NCI-H748 (cell line): ENCODE results near the gene PCSK2.

Source experiments
- DNase-seq: peaks from one replicate; lab custom pipeline; 2025; ENCODE audit not compliant: unreplicated experiment; lab: John Stamatoyannopoulos, UW

PCSK2 gene

DNA sequence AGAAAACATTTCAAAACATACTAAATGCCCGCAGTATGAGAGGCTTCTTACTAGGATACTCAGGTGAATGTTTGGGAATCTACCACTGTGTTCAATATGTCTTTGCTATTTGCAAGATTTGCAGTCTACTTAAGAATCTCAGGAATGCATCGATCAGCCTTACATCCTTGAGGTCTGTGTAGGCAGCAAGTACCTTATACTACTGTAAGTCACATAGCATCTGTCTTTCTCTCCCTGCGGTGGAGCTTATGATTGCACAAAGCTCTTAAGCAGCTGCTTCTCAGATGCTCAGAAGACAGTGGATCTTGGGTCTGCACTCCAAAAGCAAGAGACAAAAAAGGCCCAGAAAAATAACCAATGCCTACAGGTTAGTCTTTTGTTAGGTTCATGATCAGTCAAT lies 21.4 kb downstream of the PCSK2 start:
- DNase-seq = no peak

- DNase-seq = no peak
Observed at GRCh38 chr20:17262786-17263185, 35.9 kb downstream of the PCSK2 start.

DNA sequence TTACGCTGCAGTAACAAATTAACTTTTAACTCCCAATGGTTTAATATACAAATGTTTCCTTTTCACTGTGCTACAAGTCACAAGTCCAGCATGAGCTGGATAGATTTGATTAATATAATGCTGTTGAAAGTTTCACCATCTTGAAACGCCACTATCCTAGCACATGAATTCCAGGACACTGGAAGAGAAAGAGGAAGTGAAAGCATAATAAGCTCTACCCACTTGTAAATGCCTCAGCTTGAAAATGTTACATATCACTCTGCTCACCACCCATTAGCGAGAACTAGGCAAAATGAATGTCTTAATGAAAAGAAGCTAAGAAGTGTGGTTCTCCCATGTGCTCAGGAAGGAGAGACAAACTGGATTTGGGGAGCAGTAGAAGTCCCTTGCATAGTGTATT lies 46.9 kb downstream of the PCSK2 start:
- DNase-seq = no peak

DNA sequence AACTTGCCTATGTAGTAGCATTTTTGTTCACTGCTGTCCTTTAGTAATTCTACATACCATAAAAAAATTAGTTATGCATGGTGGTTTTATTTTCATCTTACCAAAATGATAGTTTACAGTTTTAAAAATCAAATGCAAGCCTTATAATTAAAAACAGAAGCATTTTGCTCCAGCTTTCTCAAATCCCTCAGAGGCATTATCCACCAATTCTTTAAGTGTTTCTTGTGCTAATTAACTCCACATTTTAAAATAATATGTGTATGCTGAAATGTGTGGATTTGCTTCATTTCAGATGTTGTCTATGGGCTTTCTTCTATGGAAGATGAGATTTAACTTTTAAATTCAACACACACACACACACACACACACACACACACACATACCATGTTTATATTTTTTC lies 49.3 kb downstream of the PCSK2 start:
- no peak for DNase-seq

DNA sequence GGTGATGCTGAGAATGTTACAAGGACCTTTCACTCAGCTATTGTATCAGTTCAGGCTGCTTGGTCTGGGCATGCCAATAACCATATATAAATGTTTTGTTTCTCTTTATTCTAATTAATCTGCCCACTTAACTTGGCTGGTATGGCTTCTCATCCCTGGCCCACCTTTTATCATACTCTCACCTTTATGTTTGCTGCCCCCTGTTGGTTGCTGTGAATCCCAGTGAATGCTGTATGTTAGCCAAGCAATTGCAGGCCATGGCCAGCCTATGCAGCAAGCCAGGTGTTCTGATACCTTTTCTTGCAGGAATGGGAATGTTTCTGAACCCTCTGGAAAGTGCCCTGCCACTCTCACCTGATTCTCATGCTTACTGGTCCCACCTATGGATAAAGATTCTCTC lies 54.6 kb downstream of the PCSK2 start:
- peak; percentile 91 for DNase-seq

GRCh38 chr20:17282501-17282900 lies 55.7 kb downstream of the PCSK2 start:
- no peak for DNase-seq

GRCh38 chr20:17287503-17287902 lies 60.7 kb downstream of the PCSK2 start:
- DNase-seq = no peak

DNA sequence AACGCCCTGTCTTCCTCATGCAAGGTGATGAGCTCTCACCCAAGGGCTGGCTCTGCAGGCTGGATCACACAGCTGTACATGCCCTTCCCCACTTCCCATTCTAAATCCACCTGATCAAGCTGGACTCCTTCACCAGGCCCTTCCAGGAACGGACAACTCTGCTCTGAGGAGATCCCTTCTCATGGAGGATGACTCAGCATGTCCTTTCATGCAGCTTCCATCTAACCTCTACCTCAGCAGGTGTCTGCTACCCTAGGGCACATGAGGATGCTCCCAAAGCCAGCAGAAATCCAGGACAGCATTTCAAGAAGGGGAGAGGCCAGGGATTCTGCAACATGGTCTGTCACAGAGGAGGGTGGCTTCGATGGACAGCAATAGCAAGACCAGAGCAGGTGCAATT lies 61.2 kb downstream of the PCSK2 start:
- no peak for DNase-seq

- no peak for DNase-seq
Observed at GRCh38 chr20:17295151-17295726, 68.4 kb downstream of the PCSK2 start.

GRCh38 chr20:17295991-17296390 lies 69.2 kb downstream of the PCSK2 start:
- DNase-seq = no peak

GRCh38 chr20:17298171-17298570 lies 71.3 kb downstream of the PCSK2 start:
- DNase-seq = no peak

DNA sequence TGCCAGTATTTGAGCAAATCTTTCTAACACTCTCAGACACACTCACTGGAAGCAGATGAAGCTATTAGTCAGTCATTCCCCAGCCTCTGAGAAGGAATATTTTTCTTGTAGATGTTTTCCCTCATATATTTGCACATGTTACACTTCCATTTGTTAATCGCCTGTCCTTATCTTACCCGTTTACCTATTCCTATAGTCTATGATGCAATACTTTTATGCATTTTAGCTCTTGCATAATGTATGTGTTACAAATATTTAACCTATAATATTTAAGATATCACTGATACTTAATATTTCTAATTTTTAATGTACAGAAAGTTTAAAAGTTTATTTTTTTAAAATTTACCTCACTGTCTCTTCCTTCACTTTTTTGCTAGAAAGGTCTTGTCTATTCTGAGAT lies 71.9 kb downstream of the PCSK2 start:
- DNase-seq = no peak

DNA sequence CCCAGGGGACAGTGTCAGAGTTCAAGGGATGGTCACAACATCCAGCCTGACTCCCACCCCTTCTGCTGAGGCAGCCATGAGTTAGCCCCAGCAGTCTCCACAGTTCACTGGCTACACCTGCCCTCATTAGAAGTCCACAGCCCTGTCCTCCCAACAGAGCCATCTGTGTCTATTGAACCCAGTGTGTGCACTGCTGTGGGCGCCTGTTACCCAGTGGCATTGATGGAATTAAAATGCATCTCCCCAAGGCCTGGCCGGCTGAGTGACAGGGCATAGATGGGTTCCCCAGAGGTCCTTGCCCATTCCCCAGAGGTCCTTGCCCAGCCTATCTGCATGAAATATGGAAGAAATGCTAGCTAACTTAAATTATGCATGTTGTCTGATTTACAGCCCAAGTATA lies 73.3 kb downstream of the PCSK2 start:
- DNase-seq = no peak

DNA sequence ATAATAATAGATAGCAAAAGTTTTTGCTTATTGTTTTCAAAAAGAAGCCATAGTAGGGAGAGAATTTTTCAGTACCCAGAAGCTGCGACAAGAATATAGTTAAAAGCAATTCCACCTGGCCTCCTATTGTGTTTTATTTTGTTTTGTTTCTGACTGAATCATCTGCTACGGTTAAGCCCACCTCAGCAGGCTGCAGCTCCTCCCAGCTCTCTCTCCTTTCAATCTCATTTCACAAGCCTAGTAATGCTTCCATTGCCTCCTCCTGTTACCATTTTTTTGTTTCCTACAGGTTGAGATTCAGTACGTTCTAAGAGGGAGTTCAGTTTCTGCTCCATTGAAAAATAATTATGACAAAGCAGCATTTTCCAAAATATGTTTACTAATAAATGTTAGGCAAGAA lies 77.9 kb downstream of the PCSK2 start:
- peak; percentile 25 for DNase-seq

GRCh38 chr20:17306427-17306826 lies 79.6 kb downstream of the PCSK2 start:
- no peak for DNase-seq

DNA sequence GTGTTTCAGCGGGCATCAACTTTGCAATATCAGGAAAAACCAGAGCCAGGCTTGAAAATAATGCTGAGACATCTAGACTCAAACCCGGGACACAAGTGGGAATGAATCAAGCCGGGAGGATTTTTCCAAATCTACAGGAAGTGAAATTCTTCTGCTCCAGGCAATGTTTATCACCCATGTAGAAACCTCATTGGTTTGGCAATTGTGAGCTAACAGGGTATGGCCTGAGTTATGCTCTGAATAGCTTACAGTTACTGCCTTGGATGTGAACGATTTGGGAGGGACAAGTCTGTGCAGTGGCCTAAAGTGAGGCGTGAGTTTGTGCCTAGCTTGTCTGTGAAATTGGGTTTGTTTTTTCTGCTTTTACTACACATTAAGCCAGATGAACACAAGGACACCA lies 87.4 kb downstream of the PCSK2 start:
- DNase-seq = no peak

GRCh38 chr20:17315407-17316231 lies 88.8 kb downstream of the PCSK2 start:
- no peak for DNase-seq

DNA sequence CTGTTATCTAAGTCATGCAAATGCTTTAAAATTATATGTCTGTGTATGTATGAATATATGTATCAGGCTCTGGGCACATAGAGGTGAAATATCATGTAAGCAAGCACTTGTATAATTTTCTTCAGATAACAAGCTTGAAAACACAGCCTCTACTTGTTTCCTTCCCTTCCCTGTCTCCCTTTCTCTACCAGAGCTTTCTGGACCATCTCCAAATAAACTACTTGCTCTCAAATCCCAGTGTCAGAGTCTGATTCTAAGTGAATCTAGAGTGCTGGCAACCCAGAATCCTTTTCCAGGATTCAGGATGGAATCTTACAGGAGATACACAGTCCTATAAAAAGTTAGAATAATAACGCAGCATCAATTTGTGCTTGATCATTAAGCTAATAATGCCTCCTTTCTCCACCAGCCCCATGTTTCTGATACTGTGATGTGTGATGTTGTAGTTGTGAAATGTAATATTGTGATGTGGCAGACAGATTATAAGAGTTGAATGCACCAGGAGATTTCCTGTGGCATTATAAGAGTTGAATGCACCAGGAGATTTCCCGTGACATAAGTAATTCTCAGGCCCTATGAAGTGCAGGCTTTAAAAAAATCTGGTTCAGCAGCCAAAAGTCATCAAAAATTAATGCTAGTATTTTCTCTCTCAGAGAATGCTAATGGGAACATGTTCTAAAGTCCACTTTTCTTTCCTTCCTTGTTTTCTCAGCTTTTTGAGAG lies 89.6 kb downstream of the PCSK2 start:
- no peak for DNase-seq

DNA sequence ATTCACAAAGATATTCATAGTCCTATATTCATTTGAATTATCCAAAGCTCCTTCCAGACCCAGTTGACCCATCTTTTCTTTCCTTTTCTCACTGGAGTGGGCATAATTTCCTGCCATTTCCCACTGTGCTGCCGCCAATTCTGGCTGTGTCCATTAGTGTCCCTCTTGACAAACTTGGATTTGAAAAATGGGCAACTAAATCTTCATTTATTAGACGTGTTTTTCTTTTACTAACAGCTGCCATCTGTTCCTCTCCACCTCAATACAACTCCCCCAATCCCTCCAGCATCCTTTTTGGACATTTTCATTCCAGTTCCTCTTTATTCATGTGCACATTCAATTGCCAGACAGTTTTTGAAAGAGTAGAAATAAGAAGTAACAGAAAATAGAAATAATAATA lies 90.5 kb downstream of the PCSK2 start:
- no peak for DNase-seq

DNA sequence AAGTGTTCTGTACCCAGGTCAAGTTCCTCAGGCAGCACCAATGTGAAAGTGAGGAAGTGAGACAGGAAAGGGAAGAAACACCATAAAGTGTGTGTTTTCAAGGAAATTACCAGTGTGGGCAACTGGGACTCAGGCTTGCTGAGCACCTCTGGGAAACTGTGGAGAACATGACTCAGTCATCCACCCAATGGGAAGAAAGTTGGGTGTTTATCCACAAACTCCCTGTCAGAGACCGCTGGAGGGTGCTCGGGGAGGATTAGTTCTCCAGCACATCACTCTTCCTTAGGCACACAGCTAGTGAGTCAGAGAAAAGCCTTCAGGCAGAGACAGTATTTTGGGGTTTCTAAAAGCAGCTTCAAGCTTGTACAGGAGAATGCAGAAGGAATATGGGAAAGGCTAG lies 93.6 kb downstream of the PCSK2 start:
- DNase-seq = no peak

DNA sequence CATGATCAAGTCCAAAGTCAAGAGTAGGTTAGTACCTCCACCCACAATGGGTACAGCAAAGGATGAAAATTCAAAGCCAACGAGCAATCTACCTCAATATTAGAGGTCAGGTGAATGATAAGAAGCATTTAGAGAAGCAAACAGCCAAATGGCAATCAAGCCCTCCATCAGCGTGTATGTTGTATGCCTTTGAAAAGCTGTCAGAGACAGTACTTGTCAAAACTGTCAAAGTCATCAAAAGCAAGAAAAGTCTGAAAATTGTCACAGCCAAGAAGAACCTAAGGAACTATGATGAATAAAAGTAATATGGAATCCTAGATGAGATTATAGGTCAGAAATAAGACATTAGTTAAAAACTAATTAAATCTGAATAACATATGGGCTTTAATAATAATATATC lies 99.3 kb downstream of the PCSK2 start:
- no peak for DNase-seq
